Transverse colon (tissue), 4 donors: Measurements from ENCODE around the gene STAP2. TPM values are rescaled to one million over a fixed set of nuclear protein-coding genes. Genes with fewer than 3 reads are reported as not detected.

ENCODE experiments used
- DNase-seq: peaks from one replicate; pipeline ENCODE4 v3.0.0-alpha.2; 2019
- H3K27ac ChIP-seq, 4 donors: fragments of 200-600 bp; sonication (generic); 2 replicates each; pipeline ENCODE4 v1.5.1; 2016 to 2018; ENCODE audit warnings: inconsistent platforms in 4 of 4
- H3K27me3 ChIP-seq: fragments of 200-600 bp; sonication (generic); 2 replicates; pipeline ENCODE4 v1.5.1; 2017; ENCODE audit warnings: inconsistent platforms
- H3K36me3 ChIP-seq, 4 donors: fragments of 200-600 bp; sonication (generic); 2 replicates each; pipeline ENCODE4 v1.5.1; 2017 to 2019; ENCODE audit warnings: inconsistent platforms in 4 of 4
- H3K4me1 ChIP-seq, 4 donors: fragments of 200-600 bp; sonication (generic); 2 replicates each; pipeline ENCODE4 v1.5.1; 2017 to 2020; ENCODE audit warnings: inconsistent platforms in 4 of 4
- H3K4me3 ChIP-seq, 4 donors: fragments of 200-600 bp; sonication (generic); 1 replicate in 1 of 4; 2 replicates in 3 of 4; pipeline versions ENCODE4 v1.5.1 to v1.6.1; 2017 to 2019; ENCODE audit warnings: inconsistent platforms in 4 of 4
- H3K9me3 ChIP-seq, 2 donors: fragments of 200-600 bp; sonication (generic); 2 replicates each; pipeline ENCODE4 v1.5.1; 2017 to 2019; ENCODE audit warnings: inconsistent platforms in 2 of 2
- EP300 ChIP-seq: sonication (generic); formaldehyde crosslinking; IDR thresholded peaks from one replicate; pipeline ENCODE4 v1.6.1; 2017; ENCODE audit warnings: antibody characterized with exemption, low read depth
- POLR2A ChIP-seq: fragments of 450-650 bp; IDR thresholded peaks from one replicate; pipeline ENCODE4 v1.6.1; 2016; ENCODE audit warnings: antibody characterized with exemption, mild to moderate bottlenecking, moderate library complexity
- POLR2AphosphoS5 ChIP-seq, 3 donors: sonication (generic); formaldehyde crosslinking; IDR thresholded peaks; one replicate each; pipeline ENCODE4 v1.6.1; 2016; ENCODE audit warnings: antibody characterized with exemption in 3 of 3
- WGBS, 2 donors: methylation state at CpG; one replicate each; pipeline ENCODE4 v1.1.5; 2018; ENCODE audit warnings: low coverage in 1 of 2; 5-methylcytosine and 5-hydroxymethylcytosine counted together
- in situ Hi-C, 4 donors: fragments of 200-750 bp; cut with MboI; loops; one replicate each; pipeline versions ENCODE4 v1.15.0 to v1.15.1; 2017; ENCODE audit warnings: low sequenced_read_pairs in 3 of 4, low pct_ligation_motif_present in 1 of 4, low pct_unique_long_range_greater_than_20kb in 1 of 4
- intact Hi-C: fragments of 100-400 bp; cut with DNase I; formaldehyde crosslinking; loops from one replicate; pipeline ENCODE4 v1.15.1; 2023; ENCODE audit warnings: low total_unique reads
- total RNA-seq, 4 donors: library from RNA; depleted of rRNA; stranded (reverse); fragments of >200 nt; gene quantifications; one replicate each; pipeline ENCODE4 v1.1.0, GENCODE V29; 2016
- TF ChIP-seq, protein P1 (sequence below), 5 experiments: fragments of 200-600 bp in 3 of 5; fragments of 450-650 bp in 2 of 5; sonication (generic) in 3 of 5; IDR thresholded peaks; 1 replicate in 2 of 5; 2 replicates in 3 of 5; pipeline ENCODE4 v1.5.1; 2016 to 2017; ENCODE audit warnings: antibody characterized with exemption in 5 of 5, inconsistent platforms in 3 of 5, mild to moderate bottlenecking in 2 of 5, moderate library complexity in 1 of 5

STAP2 gene
- total RNA-seq, 4 donors from 2014 or later: 146 to 680 (median 245) TPM

DNA sequence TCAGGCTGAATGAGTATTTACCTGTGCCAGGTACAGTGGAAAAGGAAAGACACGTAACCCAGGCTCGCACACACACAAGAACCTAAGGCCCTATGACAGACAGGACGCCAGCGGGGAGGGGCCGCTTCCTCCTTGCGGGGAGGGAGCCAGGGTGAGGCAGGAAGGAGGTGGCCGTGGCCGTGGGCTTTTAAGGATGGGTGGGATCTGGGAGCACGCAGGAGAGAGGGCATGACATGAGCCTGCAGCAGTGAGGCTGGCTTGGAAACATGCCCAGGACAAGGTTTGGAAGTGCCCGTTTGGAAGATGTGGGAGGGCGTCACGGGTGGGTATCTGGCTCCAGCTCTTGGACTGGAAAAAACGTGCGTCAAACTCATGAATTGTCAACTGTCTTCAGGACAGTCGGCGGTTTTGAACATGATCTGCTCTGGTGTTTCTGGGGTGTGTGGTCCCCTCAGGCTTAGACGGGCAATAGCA lies 41.7 kb upstream of the STAP2 start:
- intact Hi-C loops (no loop called here), in situ Hi-C loops (no loop called here)
- Histone ChIP-seq H3K27me3 (no peaks in the 10 kb centered on the region), H3K9me3 (no peaks in the 10 kb centered on the region), H3K27ac (peak overlapping the region; percentile 18 to 46 (median 25)), H3K4me1 (peaks cover 26 to 50% (median 32%) of the 10 kb centered on the region in 4 donors), H3K36me3 (no peaks in the 10 kb centered on the region), H3K4me3 (no peak overlapping the region)
- 35% methylated on average over 17 of the region's 17 CpGs; no CpG with 5 or more reads in 1 of the 2 donors for WGBS, 2 donors
- no peak for DNase-seq
- TF ChIP-seq, protein P1, sequence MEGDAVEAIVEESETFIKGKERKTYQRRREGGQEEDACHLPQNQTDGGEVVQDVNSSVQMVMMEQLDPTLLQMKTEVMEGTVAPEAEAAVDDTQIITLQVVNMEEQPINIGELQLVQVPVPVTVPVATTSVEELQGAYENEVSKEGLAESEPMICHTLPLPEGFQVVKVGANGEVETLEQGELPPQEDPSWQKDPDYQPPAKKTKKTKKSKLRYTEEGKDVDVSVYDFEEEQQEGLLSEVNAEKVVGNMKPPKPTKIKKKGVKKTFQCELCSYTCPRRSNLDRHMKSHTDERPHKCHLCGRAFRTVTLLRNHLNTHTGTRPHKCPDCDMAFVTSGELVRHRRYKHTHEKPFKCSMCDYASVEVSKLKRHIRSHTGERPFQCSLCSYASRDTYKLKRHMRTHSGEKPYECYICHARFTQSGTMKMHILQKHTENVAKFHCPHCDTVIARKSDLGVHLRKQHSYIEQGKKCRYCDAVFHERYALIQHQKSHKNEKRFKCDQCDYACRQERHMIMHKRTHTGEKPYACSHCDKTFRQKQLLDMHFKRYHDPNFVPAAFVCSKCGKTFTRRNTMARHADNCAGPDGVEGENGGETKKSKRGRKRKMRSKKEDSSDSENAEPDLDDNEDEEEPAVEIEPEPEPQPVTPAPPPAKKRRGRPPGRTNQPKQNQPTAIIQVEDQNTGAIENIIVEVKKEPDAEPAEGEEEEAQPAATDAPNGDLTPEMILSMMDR (IDR thresholded peaks at IDR 0.05): no peak
- no peak for TF ChIP-seq EP300

DNA sequence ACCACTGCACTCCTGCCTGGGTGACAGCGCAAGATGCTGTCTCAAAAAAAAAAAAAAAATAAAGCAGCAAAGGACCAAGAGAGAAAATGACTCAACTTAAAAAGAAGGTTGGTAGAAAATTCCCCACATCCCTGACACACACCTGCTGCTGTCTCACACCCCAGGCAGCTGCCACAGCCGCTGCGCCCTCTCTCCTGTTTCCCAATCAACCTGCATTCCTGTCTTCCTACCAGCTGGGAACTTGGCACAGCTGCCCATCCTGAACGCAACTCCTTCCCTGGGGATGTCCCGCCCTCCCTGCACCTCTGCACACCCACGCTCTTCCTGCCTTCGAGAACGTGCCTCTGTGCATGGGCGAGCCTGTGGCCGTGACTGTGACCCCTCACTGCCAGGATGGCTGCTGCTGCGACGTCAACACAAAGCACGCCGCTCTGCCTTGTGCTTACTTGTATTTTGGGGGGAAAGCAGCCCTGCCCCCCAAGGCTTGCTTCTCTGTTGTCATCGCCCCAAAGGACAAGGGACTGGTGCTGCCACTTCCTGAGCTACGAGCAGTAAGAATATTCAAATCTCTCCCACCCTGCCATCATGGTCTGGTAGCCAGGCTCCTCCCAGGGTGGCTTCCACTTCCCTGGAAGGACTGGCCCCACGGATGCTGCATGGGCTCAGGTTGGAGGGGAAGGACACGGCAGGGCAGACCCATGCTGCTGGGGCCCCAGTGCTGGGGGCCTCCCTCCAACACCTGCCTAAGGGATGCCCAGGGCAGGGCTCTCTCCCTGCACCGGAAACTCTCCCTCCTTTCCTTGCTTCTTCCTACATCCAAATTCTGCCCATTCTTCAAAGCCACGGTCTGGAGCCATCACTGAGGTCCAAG lies 41.0 kb upstream of the STAP2 start:
- DNase-seq: no peak
- H3K36me3 ChIP-seq: no peaks in the 10 kb centered on the region
- no peaks in the 10 kb centered on the region for H3K27me3 ChIP-seq
- peaks cover 33 to 57% (median 39%) of the 10 kb centered on the region in 4 donors for H3K4me1 ChIP-seq
- no peak overlapping the region for H3K4me3 ChIP-seq
- TF ChIP-seq POLR2AphosphoS5 (IDR thresholded peaks at IDR 0.05) (no peak), POLR2A (no peak), EP300 (no peak)
- TF ChIP-seq, protein P1 (IDR thresholded peaks at IDR 0.05): no peak
- 33 to 48% methylated on average over 3 to 20 of the region's 20 CpGs for WGBS, 2 donors
- in situ Hi-C loops: no loop called here
- intact Hi-C loops: no loop called here
- peak overlapping the region; percentile 2 to 46 (median 25) for H3K27ac ChIP-seq
- H3K9me3 ChIP-seq: no peaks in the 10 kb centered on the region

- Histone ChIP-seq H3K36me3 (no peaks in the 10 kb centered on the region), H3K9me3 (no peaks in the 10 kb centered on the region), H3K4me1 (peaks cover 40 to 64% (median 46%) of the 10 kb centered on the region in 4 donors), H3K4me3 (no peak overlapping the region), H3K27ac (no peak overlapping the region), H3K27me3 (no peaks in the 10 kb centered on the region)
- in situ Hi-C loops: no loop called here
- no peak for DNase-seq
- intact Hi-C loops: no loop called here
- 90% methylated on average over 11 of the region's 11 CpGs; no CpG with 5 or more reads in 1 of the 2 donors for WGBS, 2 donors
- TF ChIP-seq, protein P1 (IDR thresholded peaks at IDR 0.05): no peak
- TF ChIP-seq POLR2AphosphoS5 (IDR thresholded peaks at IDR 0.05) (no peak), EP300 (no peak), POLR2A (no peak)
These were observed 40.3 kb upstream of the STAP2 start for GRCh38 chr19:4378886-4379285.

GRCh38 chr19:4376991-4377781 lies 38.6 kb upstream of the STAP2 start:
- 87% methylated on average over 21 of the region's 23 CpGs; no CpG with 5 or more reads in 1 of the 2 donors for WGBS, 2 donors
- Histone ChIP-seq H3K9me3 (no peaks in the 10 kb centered on the region), H3K27ac (peak overlapping the region in 1 of 4 donors; percentile 85), H3K4me3 (no peak overlapping the region), H3K36me3 (no peaks in the 10 kb centered on the region), H3K27me3 (no peaks in the 10 kb centered on the region), H3K4me1 (peaks cover 51 to 81% (median 62%) of the 10 kb centered on the region in 4 donors)
- intact Hi-C loops: no loop called here
- TF ChIP-seq POLR2AphosphoS5 (IDR thresholded peaks at IDR 0.05) (no peak), POLR2A (no peak), EP300 (no peak)
- in situ Hi-C loops: no loop called here
- DNase-seq: no peak
